Brain microvascular endothelial cell (primary cell): ENCODE data around the gene KDM4E.
"Not testable (repeated sequence)": the region's sequence is repeated elsewhere in the genome, so short reads cannot be mapped to it uniquely, and the experiment has no call there.

Source experiments
- DNase-seq: peaks from one replicate; pipeline ENCODE4 v3.0.0-alpha.2; 2020
- H3K27ac ChIP-seq: fragments of 250-450 bp; sonication (Bioruptor Pico); 2 replicates; pipeline ENCODE4 v1.5.1; 2020; ENCODE audit warnings: mild to moderate bottlenecking, moderate library complexity
- H3K27me3 ChIP-seq: fragments of 250-450 bp; sonication (Bioruptor Pico); replicated peaks from 2 replicates; pipeline ENCODE4 v1.5.1; 2020; ENCODE audit warnings: mild to moderate bottlenecking
- H3K36me3 ChIP-seq: fragments of 250-450 bp; sonication (Bioruptor Pico); replicated peaks from 2 replicates; pipeline ENCODE4 v1.5.1; 2020; ENCODE audit warnings: mild to moderate bottlenecking
- H3K4me3 ChIP-seq: 2 replicates; pipeline ENCODE4 v1.5.1; 2011; ENCODE audit warnings: low read depth, mild to moderate bottlenecking, control low read depth, low read length, moderate library complexity
- in situ Hi-C: cut with HindIII; loops from 2 replicates; pipeline ENCODE4 v1.10.0; 2017; ENCODE audit warnings: low sequenced_read_pairs, low pct_ligation_motif_present
- TF ChIP-seq, protein P1 (sequence below): IDR thresholded peaks from 2 replicates; pipeline ENCODE4 v1.5.1; 2011; ENCODE audit warnings: low read depth, mild to moderate bottlenecking, moderate library complexity, low read length, control low read depth, inconsistent platforms; ENCODE audit errors: missing control alignments

KDM4E gene

DNA sequence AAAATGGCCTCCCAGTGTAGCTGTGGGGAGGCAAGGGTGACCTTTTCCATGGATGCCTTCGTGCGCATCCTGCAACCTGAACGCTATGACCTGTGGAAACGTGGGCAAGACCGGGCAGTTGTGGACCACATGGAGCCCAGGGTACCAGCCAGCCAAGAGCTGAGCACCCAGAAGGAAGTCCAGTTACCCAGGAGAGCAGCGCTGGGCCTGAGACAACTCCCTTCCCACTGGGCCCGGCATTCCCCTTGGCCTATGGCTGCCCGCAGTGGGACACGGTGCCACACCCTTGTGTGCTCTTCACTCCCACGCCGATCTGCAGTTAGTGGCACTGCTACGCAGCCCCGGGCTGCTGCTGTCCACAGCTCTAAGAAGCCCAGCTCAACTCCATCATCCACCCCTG lies 26.8 kb upstream of the KDM4E start:
- in situ Hi-C loops, result no loop called here
- Histone ChIP-seq H3K36me3 (no peaks in the 10 kb centered on the region), H3K27ac (no peak overlapping the region), H3K27me3 (no peaks in the 10 kb centered on the region), H3K4me3 (no peak overlapping the region)
- no peak for DNase-seq
- TF ChIP-seq, protein P1, sequence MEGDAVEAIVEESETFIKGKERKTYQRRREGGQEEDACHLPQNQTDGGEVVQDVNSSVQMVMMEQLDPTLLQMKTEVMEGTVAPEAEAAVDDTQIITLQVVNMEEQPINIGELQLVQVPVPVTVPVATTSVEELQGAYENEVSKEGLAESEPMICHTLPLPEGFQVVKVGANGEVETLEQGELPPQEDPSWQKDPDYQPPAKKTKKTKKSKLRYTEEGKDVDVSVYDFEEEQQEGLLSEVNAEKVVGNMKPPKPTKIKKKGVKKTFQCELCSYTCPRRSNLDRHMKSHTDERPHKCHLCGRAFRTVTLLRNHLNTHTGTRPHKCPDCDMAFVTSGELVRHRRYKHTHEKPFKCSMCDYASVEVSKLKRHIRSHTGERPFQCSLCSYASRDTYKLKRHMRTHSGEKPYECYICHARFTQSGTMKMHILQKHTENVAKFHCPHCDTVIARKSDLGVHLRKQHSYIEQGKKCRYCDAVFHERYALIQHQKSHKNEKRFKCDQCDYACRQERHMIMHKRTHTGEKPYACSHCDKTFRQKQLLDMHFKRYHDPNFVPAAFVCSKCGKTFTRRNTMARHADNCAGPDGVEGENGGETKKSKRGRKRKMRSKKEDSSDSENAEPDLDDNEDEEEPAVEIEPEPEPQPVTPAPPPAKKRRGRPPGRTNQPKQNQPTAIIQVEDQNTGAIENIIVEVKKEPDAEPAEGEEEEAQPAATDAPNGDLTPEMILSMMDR, result no peak

DNA sequence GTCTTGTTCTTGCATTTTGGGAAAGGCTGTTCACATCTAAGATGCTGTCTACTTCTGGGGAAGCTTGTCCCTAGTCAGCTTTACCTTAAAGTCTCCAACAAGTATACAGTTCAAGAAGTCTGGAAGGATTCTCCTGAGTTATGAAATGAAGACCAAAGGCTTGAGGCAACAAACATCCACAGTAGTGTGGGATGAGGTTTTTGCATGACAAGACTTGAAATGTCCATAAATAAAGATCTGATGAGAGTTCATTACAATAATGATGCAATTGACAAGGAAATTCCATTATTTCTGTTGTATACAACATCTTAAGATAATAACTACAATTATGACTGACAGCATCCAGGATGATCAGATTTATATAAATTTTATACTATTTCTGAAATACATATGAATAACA lies 21.3 kb upstream of the KDM4E start:
- Histone ChIP-seq H3K4me3 (no peak overlapping the region), H3K27ac (no peak overlapping the region), H3K36me3 (no peaks in the 10 kb centered on the region), H3K27me3 (no peaks in the 10 kb centered on the region)
- TF ChIP-seq, protein P1, result no peak
- no peak for DNase-seq
- in situ Hi-C loops, result no loop called here

GRCh38 chr11:95005642-95006041 lies 19.4 kb upstream of the KDM4E start:
- DNase-seq, result no peak
- TF ChIP-seq, protein P1, result no peak
- in situ Hi-C loops, result no loop called here
- no peak overlapping the region for H3K27ac ChIP-seq
- no peaks in the 10 kb centered on the region for H3K36me3 ChIP-seq
- H3K27me3 ChIP-seq, result no peaks in the 10 kb centered on the region
- no peak overlapping the region for H3K4me3 ChIP-seq

DNA sequence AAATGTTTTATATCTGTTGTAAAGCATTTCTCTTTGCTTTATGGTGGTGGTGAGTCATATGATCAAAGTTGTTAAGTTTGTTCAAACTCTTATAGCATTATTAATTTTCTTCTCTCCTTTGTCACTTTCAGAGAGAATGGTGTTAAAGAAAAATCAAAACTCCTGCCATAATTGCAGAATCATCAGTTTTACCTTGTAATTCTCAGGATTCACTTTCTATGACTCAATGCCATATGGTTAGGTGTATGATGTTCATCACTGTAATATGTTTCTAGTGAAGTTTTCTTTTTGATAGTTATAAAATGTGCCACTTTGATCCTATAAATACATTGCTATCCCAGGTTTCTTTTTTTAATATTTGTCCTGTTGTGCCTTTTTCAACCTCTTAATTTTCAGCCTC lies 13.7 kb upstream of the KDM4E start:
- TF ChIP-seq, protein P1, result no peak
- Histone ChIP-seq H3K4me3 (no peak overlapping the region), H3K27ac (no peak overlapping the region), H3K36me3 (no peaks in the 10 kb centered on the region), H3K27me3 (no peaks in the 10 kb centered on the region)
- no peak for DNase-seq
- in situ Hi-C loops, result no loop called here

- H3K36me3 ChIP-seq, result no peaks in the 10 kb centered on the region
- no peak overlapping the region for H3K27ac ChIP-seq
- TF ChIP-seq, protein P1, result no peak
- no peaks in the 10 kb centered on the region for H3K27me3 ChIP-seq
- H3K4me3 ChIP-seq, result no peak overlapping the region
- no peak for DNase-seq
- in situ Hi-C loops, result no loop called here
These were observed 10.8 kb upstream of the KDM4E start for GRCh38 chr11:95014184-95014821.

GRCh38 chr11:95016139-95016538 lies 8.9 kb upstream of the KDM4E start:
- TF ChIP-seq, protein P1, result no peak
- no peaks in the 10 kb centered on the region for H3K27me3 ChIP-seq
- no peak overlapping the region for H3K4me3 ChIP-seq
- no peak overlapping the region for H3K27ac ChIP-seq
- DNase-seq, result no peak
- in situ Hi-C loops, result no loop called here
- no peaks in the 10 kb centered on the region for H3K36me3 ChIP-seq

GRCh38 chr11:95021468-95021867 lies 3.6 kb upstream of the KDM4E start:
- H3K36me3 ChIP-seq, H3K4me3 ChIP-seq, H3K27me3 ChIP-seq, DNase-seq, in situ Hi-C loops, H3K27ac ChIP-seq: not testable (repeated sequence)

DNA sequence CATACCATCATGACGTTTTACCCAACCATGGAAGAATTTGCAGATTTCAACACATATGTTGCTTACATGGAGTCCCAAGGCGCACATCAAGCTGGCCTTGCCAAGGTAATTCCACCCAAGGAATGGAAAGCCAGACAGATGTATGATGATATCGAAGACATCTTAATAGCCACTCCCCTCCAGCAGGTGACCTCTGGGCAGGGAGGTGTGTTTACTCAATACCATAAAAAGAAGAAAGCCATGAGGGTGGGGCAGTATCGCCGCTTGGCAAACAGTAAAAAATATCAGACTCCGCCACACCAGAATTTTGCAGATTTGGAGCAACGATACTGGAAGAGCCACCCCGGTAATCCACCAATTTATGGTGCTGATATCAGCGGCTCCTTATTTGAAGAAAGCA lies 536 bp downstream of the KDM4E start:
- H3K27me3 ChIP-seq, H3K36me3 ChIP-seq, in situ Hi-C loops, H3K27ac ChIP-seq, DNase-seq, H3K4me3 ChIP-seq: not testable (repeated sequence)
